Activated CD8-positive, alpha-beta T cell treated with anti-CD3 and anti-CD28 coated beads for 36 hours (primary cell): Measurements from ENCODE around the gene GGNBP2. TPM values are rescaled to one million over a fixed set of nuclear protein-coding genes. Genes with fewer than 3 reads are reported as not detected.
A peak's percentile ranks its signal among the peaks of the same experiment; 100 is the strongest.

Experiments used
- ATAC-seq: fragments of 200-7000 bp; cut with Tn5 transposase; one replicate; pipeline ENCODE4 v1.10.0; 2021; ENCODE audit warnings: mild to moderate bottlenecking, moderate library complexity
- CTCF ChIA-PET: fragments of 350-600 bp; sonication (Branson Sonifier 250); formaldehyde crosslinking; loops from one replicate; lab custom pipeline; 2021; ENCODE audit warnings: antibody characterized with exemption; lab: Charles Lee
- POLR2A ChIA-PET: fragments of 350-600 bp; sonication (Branson Sonifier 250); formaldehyde crosslinking; loops from one replicate; lab custom pipeline; 2021; ENCODE audit warnings: antibody characterized with exemption; lab: Charles Lee
- DNase-seq: peaks from one replicate; pipeline ENCODE4 v3.0.0-alpha.2; 2020
- H3K27ac Mint-ChIP-seq: one replicate; pipeline ENCODE4 v1.8.0; 2021; ENCODE audit warnings: mild to moderate bottlenecking, mixed read lengths
- H3K27me3 Mint-ChIP-seq: one replicate; pipeline ENCODE4 v1.8.0; 2021; ENCODE audit warnings: mixed read lengths
- H3K36me3 Mint-ChIP-seq: one replicate; pipeline ENCODE4 v1.8.0; 2021; ENCODE audit warnings: low read depth, mixed read lengths
- H3K4me1 Mint-ChIP-seq: one replicate; pipeline ENCODE4 v1.8.0; 2021; ENCODE audit warnings: low read depth, mixed read lengths
- H3K4me3 Mint-ChIP-seq: one replicate; pipeline ENCODE4 v1.8.0; 2021; ENCODE audit warnings: mild to moderate bottlenecking, moderate library complexity, mixed read lengths
- H3K9me3 Mint-ChIP-seq: one replicate; pipeline ENCODE4 v1.8.0; 2021; ENCODE audit warnings: mixed read lengths
- CTCF ChIP-seq: fragments of 200-600 bp; IDR thresholded peaks from one replicate; pipeline ENCODE4 v1.8.0; 2022; ENCODE audit warnings: antibody characterized with exemption, mild to moderate bottlenecking
- intact Hi-C: fragments of 100-400 bp; cut with micrococcal nuclease; formaldehyde crosslinking; loops from one replicate; pipeline ENCODE4 v1.10.0; 2022
- total RNA-seq, 2 experiments: library from RNA; stranded (reverse); gene quantifications; one replicate each; pipeline ENCODE4 v1.2.3, GENCODE V29; 2021

The GGNBP2 gene
- total RNA-seq, 2 experiments from 2014 or later: 82.9 to 87.4 TPM

DNA sequence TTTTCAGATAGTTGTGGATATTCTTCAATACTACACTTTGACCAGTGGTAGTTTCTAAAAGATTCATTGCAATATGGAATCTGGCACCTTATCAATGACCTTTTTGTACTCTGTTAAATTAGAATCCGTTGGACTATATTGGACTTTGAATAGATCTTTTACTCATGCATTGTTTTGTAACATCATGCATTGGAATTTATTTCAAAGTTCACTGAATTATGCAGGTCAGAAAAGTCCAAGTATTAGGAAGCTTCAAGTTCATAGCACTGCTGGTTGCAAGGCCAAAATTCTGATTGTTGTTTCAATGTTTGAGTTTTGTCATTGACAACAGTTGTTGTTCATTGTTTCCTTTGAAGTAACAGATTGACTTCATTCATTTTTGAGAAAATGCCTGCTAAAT lies 39.1 kb downstream of the GGNBP2 start:
- H3K4me3 Mint-ChIP-seq: no peak overlapping the region
- peaks cover 37% of the 10 kb centered on the region for H3K36me3 Mint-ChIP-seq
- DNase-seq (no peak), ATAC-seq (no peak)
- no peaks in the 10 kb centered on the region for H3K4me1 Mint-ChIP-seq
- CTCF ChIA-PET: interaction anchor here (1.0 to 1.4 kb wide), 2 partner anchors 18 to 32 kb away, joined by 3 to 5 read pairs; partner anchors contain the start of gene MRM1
- POLR2A ChIA-PET: interaction anchor here (0.6 to 1.2 kb wide), 2 partner anchors 11 to 16 kb away, joined by 3 read pairs; no protein-coding TSS in a partner anchor
- no peaks in the 10 kb centered on the region for H3K27me3 Mint-ChIP-seq
- no peaks in the 10 kb centered on the region for H3K9me3 Mint-ChIP-seq
- no peak for TF ChIP-seq CTCF
- intact Hi-C loops: no loop called here
- no peak overlapping the region for H3K27ac Mint-ChIP-seq

DNA sequence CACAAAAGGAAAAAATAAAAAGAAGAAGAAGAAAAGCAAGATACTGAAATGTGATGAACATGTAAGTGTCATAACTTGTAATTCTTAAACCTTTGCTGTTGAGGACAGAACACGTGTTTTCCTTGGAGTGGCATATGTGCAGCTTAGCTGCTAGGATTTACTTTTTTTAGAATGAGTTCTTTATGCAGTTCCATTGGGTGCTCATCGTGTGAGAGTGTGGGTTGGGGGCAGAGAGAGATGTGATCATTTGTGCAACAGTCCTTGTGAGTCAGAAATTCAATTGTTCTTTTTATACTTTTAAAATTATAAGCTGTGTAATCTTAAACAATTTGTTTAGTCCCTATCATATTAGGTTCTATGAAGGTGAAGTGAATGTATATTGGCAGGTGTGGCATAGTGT lies 41.4 kb downstream of the GGNBP2 start:
- Mint-ChIP-seq H3K4me1 (peaks cover 15% of the 10 kb centered on the region), H3K36me3 (peaks cover 28% of the 10 kb centered on the region), H3K27me3 (no peaks in the 10 kb centered on the region), H3K9me3 (no peaks in the 10 kb centered on the region), H3K27ac (no peak overlapping the region), H3K4me3 (no peak overlapping the region)
- ATAC-seq: no peak
- DNase-seq: no peak
- intact Hi-C loops: no loop called here
- no peak for TF ChIP-seq CTCF
- POLR2A ChIA-PET: interaction anchor here (1.1 to 1.6 kb wide), 2 partner anchors 13 to 41 kb away, joined by 3 to 4 read pairs; no protein-coding TSS in a partner anchor
- CTCF ChIA-PET: interaction anchor here (2.7 kb wide), 1 partner anchor 17 kb away, joined by 16 read pairs; no protein-coding TSS in a partner anchor

GRCh38 chr17:36590082-36590481 lies 45.4 kb downstream of the GGNBP2 start:
- Mint-ChIP-seq H3K27me3 (no peaks in the 10 kb centered on the region), H3K4me1 (peaks cover 30% of the 10 kb centered on the region), H3K9me3 (no peaks in the 10 kb centered on the region), H3K36me3 (peaks cover 24% of the 10 kb centered on the region), H3K27ac (peak overlapping the region; percentile 40), H3K4me3 (no peak overlapping the region)
- ATAC-seq: no peak
- DNase-seq: peak; percentile 19
- TF ChIP-seq CTCF: no peak
- intact Hi-C loops: no loop called here
- POLR2A ChIA-PET: interaction anchor here (1.3 to 1.6 kb wide), 2 partner anchors 8 to 12 kb away, joined by 3 read pairs; no protein-coding TSS in a partner anchor
- CTCF ChIA-PET: interaction anchor here (1.5 to 5.1 kb wide), 2 partner anchors 9 to 12 kb away, joined by 4 to 45 read pairs; partner anchors contain the start of gene MRM1

DNA sequence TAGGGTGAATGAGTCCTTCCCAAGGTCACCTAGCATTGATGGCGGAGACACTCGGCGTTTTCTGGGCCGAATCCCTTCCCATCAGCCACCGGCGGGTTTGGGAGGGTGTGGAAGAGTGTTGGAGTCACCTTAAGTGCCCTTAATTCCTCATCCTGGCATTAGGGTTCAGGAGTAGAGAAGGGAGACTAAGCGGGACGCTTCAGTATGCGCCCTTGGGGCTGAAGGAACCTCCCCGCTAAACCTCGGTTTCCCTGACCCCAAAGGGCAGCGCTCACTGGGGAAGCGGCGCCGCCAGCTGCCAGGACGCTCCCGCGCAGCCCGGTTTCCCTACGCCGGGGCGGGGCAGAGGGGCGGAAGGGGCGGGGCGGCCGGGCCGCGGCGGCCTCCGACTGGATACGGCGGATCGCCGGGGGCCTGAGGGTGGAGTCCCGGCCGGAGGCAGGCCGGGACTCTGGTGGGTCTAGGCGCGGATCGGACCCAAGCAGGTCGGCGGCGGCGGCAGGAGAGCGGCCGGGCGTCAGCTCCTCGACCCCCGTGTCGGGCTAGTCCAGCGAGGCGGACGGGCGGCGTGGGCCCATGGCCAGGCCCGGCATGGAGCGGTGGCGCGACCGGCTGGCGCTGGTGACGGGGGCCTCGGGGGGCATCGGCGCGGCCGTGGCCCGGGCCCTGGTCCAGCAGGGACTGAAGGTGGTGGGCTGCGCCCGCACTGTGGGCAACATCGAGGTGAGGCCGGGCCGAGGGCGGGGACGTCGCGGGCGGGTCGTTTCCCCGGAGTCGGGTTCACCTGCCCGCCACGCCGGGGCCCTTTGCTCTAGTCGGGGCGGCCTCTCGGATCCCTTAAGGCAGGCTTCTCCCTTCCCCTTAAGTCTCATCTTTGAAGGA lies 47.0 kb downstream of the GGNBP2 start, which contains the start of gene DHRS11:
TSS of gene DHRS11 (plus strand) at position 446 of the 882 bp plus-strand sequence. CDS start at position 577, 131 bp downstream.
- Mint-ChIP-seq H3K27ac (peak within 1 kb of the TSS; percentile 60), H3K9me3 (no peaks in the 10 kb centered on the region), H3K4me3 (peak within 1 kb of the TSS; percentile 72), H3K36me3 (peaks cover 21% of the 10 kb centered on the region), H3K4me1 (peaks cover 30% of the 10 kb centered on the region), H3K27me3 (no peaks in the 10 kb centered on the region)
- CTCF ChIA-PET: interaction anchor here (0.8 to 5.1 kb wide), 2 partner anchors 11 to 57 kb away, joined by 3 to 45 read pairs; partner anchors contain the start of genes MRM1, MYO19 and PIGW
- peak; percentile 94 for ATAC-seq
- peak; percentile 79 for DNase-seq
- no peak for TF ChIP-seq CTCF
- intact Hi-C loops: no loop called here
- POLR2A ChIA-PET: interaction anchor here (1.1 to 3.9 kb wide), 5 partner anchors 9 to 46 kb away, joined by 3 to 21 read pairs (median 3); partner anchors contain the start of gene MRM1
